RPMI7951 (cell line): ENCODE data around the gene LRRC47. TPM values are rescaled to one million over a fixed set of nuclear protein-coding genes. Genes with fewer than 3 reads are reported as not detected.

Experiments used
- DNase-seq: peaks from one replicate; pipeline ENCODE4 v3.0.0-alpha.2; 2012; ENCODE audit warnings: low read depth
- total RNA-seq: library from RNA; depleted of rRNA; stranded (reverse); fragments of >200 nt; shearing (Covaris generic); gene quantifications from 2 replicates; pipeline ENCODE4 v1.2.3, GENCODE V29; 2014; rRNA removed

The LRRC47 gene
- total RNA-seq, 1 experiment from 2014 or later, result 19.2 TPM

DNA sequence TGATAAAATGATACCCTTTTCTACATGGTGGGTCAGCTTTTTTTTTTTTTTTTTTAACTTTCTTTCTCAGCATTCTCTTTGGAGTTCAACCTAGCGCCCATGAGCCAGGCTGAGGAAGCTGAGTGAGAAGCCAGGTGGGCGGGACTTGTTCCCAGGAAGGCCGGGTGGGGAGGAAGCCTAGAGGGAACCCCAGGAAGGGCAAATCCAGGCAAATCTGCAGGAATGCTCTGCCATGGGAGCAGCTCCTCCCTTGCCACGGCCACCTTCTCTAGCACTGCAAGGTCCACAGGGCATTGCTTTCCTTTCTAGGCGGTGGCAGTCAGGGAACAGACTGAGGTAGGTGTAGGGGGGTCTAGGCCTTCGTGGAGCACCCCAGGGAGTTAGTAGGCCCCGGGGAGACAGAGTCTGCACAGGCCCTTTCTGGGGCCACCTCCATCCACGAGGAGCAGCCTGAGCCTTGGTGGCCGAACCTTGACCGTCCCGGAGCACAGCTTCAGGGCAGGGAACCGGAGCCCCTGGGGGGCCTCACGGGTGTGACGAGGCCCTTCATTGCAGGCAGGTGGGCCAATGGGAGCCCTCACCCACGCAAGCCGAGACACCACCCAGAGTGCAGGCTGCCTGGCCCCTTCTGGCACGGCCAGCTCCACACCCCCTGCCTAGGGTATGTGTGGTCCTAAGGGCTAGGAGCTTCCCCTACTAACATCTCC lies 62.3 kb downstream of the LRRC47 start:
- no peak for DNase-seq

- no peak for DNase-seq
Measured at GRCh38 chr1:3733094-3733882, 63.0 kb downstream of the LRRC47 start.

GRCh38 chr1:3732434-3733093 lies 63.7 kb downstream of the LRRC47 start:
- DNase-seq, result no peak

GRCh38 chr1:3731583-3732433 lies 64.5 kb downstream of the LRRC47 start:
- no peak for DNase-seq

DNA sequence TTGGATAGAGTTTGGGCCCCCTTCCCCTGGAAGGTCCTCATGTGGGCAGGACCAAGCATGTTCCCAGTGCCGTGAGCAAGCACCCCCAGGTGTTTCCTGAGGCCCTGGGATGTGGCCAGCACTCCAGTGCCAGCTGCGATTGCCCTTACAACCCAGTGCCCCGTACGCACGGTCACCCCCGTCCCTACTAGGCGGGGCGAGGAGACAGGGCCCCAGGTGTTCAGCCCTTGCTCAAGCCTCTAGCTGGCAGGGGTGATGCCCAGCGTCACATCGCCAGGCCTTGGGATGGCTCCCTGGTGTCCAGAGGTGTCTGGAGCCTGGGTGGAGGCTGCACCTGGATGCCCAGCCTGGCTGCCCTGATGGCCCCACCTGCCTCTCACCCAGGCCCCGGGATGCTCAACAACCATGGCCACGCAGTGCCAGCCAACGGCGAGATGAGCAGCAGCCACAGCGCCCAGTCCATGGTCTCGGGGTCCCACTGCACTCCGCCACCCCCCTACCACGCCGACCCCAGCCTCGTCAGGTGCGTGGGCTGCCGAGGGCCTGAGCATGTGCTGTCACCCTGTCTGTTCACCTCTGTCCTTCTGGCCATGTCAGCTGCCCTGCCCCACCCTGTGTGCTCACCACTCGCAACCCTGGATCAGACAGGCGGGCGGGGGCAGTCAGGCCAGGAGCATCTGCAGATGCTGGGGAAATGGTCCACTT lies 65.6 kb downstream of the LRRC47 start:
- DNase-seq, result no peak

DNA sequence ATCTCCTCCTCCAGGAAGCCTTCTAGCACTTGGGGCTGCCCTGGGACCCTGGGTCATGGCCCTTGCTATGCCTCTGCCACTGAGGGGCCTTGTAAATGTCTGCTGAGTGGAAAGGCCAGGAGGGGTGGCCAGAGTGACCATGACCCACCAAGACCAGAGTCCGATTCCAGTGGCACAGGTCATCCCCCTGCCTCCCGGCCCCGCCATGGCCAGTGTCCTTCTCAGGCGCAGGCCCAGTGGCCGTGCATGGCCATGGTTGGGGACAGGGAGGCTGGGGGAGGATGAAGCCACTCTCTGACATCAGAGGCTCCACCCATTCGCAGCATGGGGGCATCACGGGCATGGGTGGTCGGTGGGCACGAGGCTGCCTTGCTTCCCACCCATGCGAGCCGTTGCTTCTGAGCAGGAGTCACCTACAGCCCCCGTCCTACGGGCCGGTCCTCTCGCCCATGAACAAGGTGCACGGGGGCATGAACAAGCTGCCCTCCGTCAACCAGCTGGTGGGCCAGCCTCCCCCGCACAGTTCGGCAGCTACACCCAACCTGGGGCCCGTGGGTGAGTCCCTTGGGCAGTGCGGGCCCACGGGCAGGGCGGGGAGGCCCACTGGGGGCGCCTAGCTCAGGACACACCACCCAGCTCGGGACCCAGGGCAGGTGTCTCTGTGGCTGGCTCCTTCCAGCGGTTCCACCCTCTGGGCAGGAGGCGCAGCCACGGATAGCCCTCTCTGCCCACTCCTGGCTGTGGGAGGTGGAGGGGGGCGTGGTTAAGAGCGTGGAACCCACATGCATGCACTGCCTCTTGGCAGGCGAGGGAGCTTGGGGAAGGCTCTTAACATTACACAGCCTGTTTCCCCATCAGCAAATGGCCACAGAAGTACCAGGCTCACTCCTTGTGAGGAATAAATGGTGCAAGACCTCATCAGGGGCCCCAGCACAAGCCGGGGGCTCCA lies 66.4 kb downstream of the LRRC47 start:
- DNase-seq, result no peak

Other genes starting within 250 kb of the LRRC47 start
- gene MEGF6, start 185.0 kb downstream of the LRRC47 start, total RNA-seq, result 4.7 and 6.3 TPM in 2 replicates
- gene TPRG1L, start 171.5 kb downstream of the LRRC47 start, total RNA-seq, result 9.6 and 10.7 TPM in 2 replicates
- gene WRAP73, start 146.4 kb downstream of the LRRC47 start, total RNA-seq, result 17.6 and 21.1 TPM in 2 replicates
- not detected in 2 replicates for gene TP73, start 144.0 kb downstream of the LRRC47 start, total RNA-seq
- not detected in 2 replicates for gene CCDC27, start 44.0 kb downstream of the LRRC47 start, total RNA-seq
- gene SMIM1, start 23.7 kb downstream of the LRRC47 start, total RNA-seq, result 3.4 TPM in 1 of 2 replicates, not detected in the other
- gene CEP104, start 60.7 kb upstream of the LRRC47 start, total RNA-seq, result 11.5 and 32.6 TPM in 2 replicates
- 4.4 and 9.4 TPM in 2 replicates for gene DFFB, start 61.0 kb upstream of the LRRC47 start, total RNA-seq
- 45.2 and 55.0 TPM in 2 replicates for gene C1orf174, start 103.8 kb upstream of the LRRC47 start, total RNA-seq